ENCODE data around the gene INVS.

DNA sequence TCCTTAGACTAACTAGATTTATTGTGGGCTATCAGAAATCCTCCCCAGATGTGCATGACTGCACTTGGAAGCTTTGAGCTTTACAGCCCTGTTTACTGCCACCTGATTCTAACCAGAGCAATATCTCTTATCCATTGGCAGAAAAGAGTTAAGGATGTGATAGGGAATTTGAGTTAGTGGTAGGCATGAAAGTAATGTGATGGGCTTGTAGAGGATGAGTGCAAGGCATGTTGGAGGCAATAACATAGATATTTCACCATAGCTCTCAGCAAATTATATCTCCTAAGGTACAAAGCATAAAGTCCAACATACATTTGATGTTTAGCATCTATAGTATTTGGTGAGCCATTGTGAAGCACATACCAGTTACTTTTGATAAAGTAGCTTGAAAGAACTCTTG is 103.8 kb downstream of the INVS start:
- TF ChIP-seq EZH2 (IDR thresholded peaks at IDR 0.05; ENCODE audit: insufficient read depth, poor library complexity, severe bottlenecking): no peak
- TF ChIP-seq EZH2phosphoT487 (IDR thresholded peaks at IDR 0.05; ENCODE audit: insufficient read depth, low read depth): no peak

Measured in GM23248 (cell line).